ENCODE results near the gene MSRB2.

MSRB2 gene

GRCh38 chr10:23150610-23151009 lies 55.2 kb downstream of the MSRB2 start:
- H3K27ac ChIP-seq: no peak overlapping the region
- TF ChIP-seq CTCF (conservative IDR thresholded peaks at IDR 0.05): no peak

- no peak overlapping the region for H3K27ac ChIP-seq
- TF ChIP-seq CTCF (conservative IDR thresholded peaks at IDR 0.05): no peak
Observed at GRCh38 chr10:23151071-23151470, 55.7 kb downstream of the MSRB2 start.

- no peak for TF ChIP-seq CTCF (conservative IDR thresholded peaks at IDR 0.05)
- no peak overlapping the region for H3K27ac ChIP-seq
Observed at GRCh38 chr10:23155169-23155568, 59.8 kb downstream of the MSRB2 start.

GRCh38 chr10:23156447-23157150 lies 61.2 kb downstream of the MSRB2 start:
- no peak for TF ChIP-seq CTCF (conservative IDR thresholded peaks at IDR 0.05)
- H3K27ac ChIP-seq: no peak overlapping the region

- TF ChIP-seq CTCF (conservative IDR thresholded peaks at IDR 0.05): no peak
- no peak overlapping the region for H3K27ac ChIP-seq
Observed at GRCh38 chr10:23157239-23157681, 61.9 kb downstream of the MSRB2 start.

GRCh38 chr10:23157691-23158369 lies 62.5 kb downstream of the MSRB2 start:
- no peak for TF ChIP-seq CTCF (conservative IDR thresholded peaks at IDR 0.05)

GRCh38 chr10:23158370-23158769 lies 63.0 kb downstream of the MSRB2 start:
- H3K27ac ChIP-seq: peak overlapping the region; percentile 15; the same call in 1 of the 2 replicates

More at GRCh38 chr10:23157691-23158369, 62.5 kb downstream of the MSRB2 start:
- peak overlapping the region; percentile 15; the same call in 1 of the 2 replicates for H3K27ac ChIP-seq

More at GRCh38 chr10:23158370-23158769, 63.0 kb downstream of the MSRB2 start:
- TF ChIP-seq CTCF (conservative IDR thresholded peaks at IDR 0.05): peak; percentile 86
